Endothelial cell of umbilical vein (primary cell): ENCODE data around the gene DPP7. TPM values are rescaled to one million over a fixed set of nuclear protein-coding genes. Genes with fewer than 3 reads are reported as not detected.
A peak's percentile ranks its signal among the peaks of the same experiment; 100 is the strongest.

Experiments
- BruUV-seq: library from RNA; stranded (reverse); fragments of 400-500 nt; replicated peaks from 2 replicates; lab custom pipeline; 2021; lab: Mats Ljungman, UMichigan
- CTCF ChIA-PET: fragments of 300-600, 350-600 bp; sonication (Branson Sonifier 250); formaldehyde crosslinking; loops from one replicate; lab custom pipeline; 2021; ENCODE audit warnings: antibody characterized with exemption, inconsistent platforms; lab: Charles Lee
- POLR2A ChIA-PET: fragments of 300-600, 350-600 bp; sonication (Branson Sonifier 250); formaldehyde crosslinking; loops from one replicate; lab custom pipeline; 2021; ENCODE audit warnings: antibody characterized with exemption, inconsistent platforms; lab: Charles Lee
- DNase-seq: peaks from one replicate; pipeline ENCODE4 v3.0.0-alpha.2; 2011; ENCODE audit warnings: low read depth, low spot score
- FAIRE-seq: peaks from 2 replicates; lab custom pipeline; 2011; peaks lifted over from hg19 to GRCh38; lab: Jason Lieb, UNC
- H2AFZ ChIP-seq: 2 replicates; pipeline ENCODE4 v1.6.0; 2012; ENCODE audit warnings: low read depth, low read length, control low read depth, inconsistent platforms
- H3K27ac ChIP-seq: 2 replicates; pipeline ENCODE4 v1.5.1; 2011; ENCODE audit warnings: low read depth, mild to moderate bottlenecking, control low read depth, low read length, moderate library complexity; ENCODE audit not compliant: insufficient read depth
- H3K27me3 ChIP-seq, 2 experiments: 2 replicates each; pipeline versions ENCODE4 v1.6.0 to v1.6.1; 2011; ENCODE audit warnings: low read length in 2 of 2, mixed read lengths in 1 of 2; ENCODE audit not compliant: control insufficient read depth in 2 of 2, insufficient read depth in 2 of 2
- H3K36me3 ChIP-seq, 2 experiments: 2 replicates in 1 of 2; 3 replicates in 1 of 2; pipeline ENCODE4 v1.5.1; 2011; ENCODE audit warnings: low read length in 2 of 2, mild to moderate bottlenecking in 1 of 2, moderate library complexity in 1 of 2; ENCODE audit not compliant: control insufficient read depth in 2 of 2, insufficient read depth in 2 of 2; ENCODE audit errors: extremely low read depth in 1 of 2
- H3K4me1 ChIP-seq: 3 replicates; pipeline ENCODE4 v1.5.1; 2011; ENCODE audit warnings: mild to moderate bottlenecking, low read length; ENCODE audit not compliant: control insufficient read depth, insufficient read depth; ENCODE audit errors: extremely low read depth
- H3K4me2 ChIP-seq: 2 replicates; pipeline ENCODE4 v1.6.1; 2011; ENCODE audit warnings: low read length, control low read depth, mixed read lengths; ENCODE audit not compliant: insufficient read depth
- H3K4me3 ChIP-seq, 3 experiments: fragments of 200-600 bp in 1 of 3; sonication (generic), shearing (Covaris generic) in 1 of 3; replicated peaks in 1 of 3; 2 replicates each; pipeline ENCODE4 v1.5.1; 2011 to 2016; ENCODE audit warnings: control low read depth in 3 of 3, low read length in 3 of 3, mild to moderate bottlenecking in 2 of 3, inconsistent platforms in 1 of 3, low read depth in 1 of 3, moderate library complexity in 1 of 3; ENCODE audit not compliant: insufficient read depth in 1 of 3
- H3K79me2 ChIP-seq: 2 replicates; pipeline ENCODE4 v1.6.0; 2012; ENCODE audit warnings: low read length, inconsistent platforms; ENCODE audit not compliant: control insufficient read depth, insufficient read depth
- H3K9ac ChIP-seq: replicated peaks from 2 replicates; pipeline ENCODE3; 2011; ENCODE audit warnings: low read length, control low read depth; ENCODE audit not compliant: insufficient read depth; ENCODE audit errors: extremely low read depth
- H3K9me1 ChIP-seq: replicated peaks from 3 replicates; pipeline ENCODE4 v1.6.0; 2011; ENCODE audit warnings: mild to moderate bottlenecking, low read length; ENCODE audit not compliant: control insufficient read depth, insufficient read depth; ENCODE audit errors: extremely low read depth
- H3K9me3 ChIP-seq: replicated peaks from 2 replicates; pipeline ENCODE4 v1.5.1; 2012; ENCODE audit warnings: low read length, inconsistent platforms; ENCODE audit not compliant: control insufficient read depth, insufficient read depth
- H4K20me1 ChIP-seq: replicated peaks from 2 replicates; pipeline ENCODE3; 2011; ENCODE audit warnings: mild to moderate bottlenecking, low read length; ENCODE audit not compliant: control insufficient read depth, insufficient read depth; ENCODE audit errors: extremely low read depth
- CTCF ChIP-seq, 2 donors: IDR thresholded peaks; 1 replicate in 1 of 2; 2 replicates in 1 of 2; pipeline ENCODE4 v1.5.1; 2011; ENCODE audit warnings: low read length in 2 of 2, mild to moderate bottlenecking in 2 of 2, moderate library complexity in 2 of 2, control low read depth in 1 of 2, inconsistent platforms in 1 of 2, low read depth in 1 of 2; ENCODE audit not compliant: insufficient read depth in 1 of 2; ENCODE audit errors: extremely low read depth in 1 of 2
- EZH2 ChIP-seq: IDR thresholded peaks from 2 replicates; pipeline ENCODE4 v1.6.1; 2012; ENCODE audit warnings: borderline replicate concordance, low read depth, mild to moderate bottlenecking, moderate library complexity, low read length, inconsistent platforms; ENCODE audit not compliant: severe bottlenecking
- FOS ChIP-seq: IDR thresholded peaks from 2 replicates; pipeline ENCODE4 v1.6.1; 2011; ENCODE audit warnings: mild to moderate bottlenecking, low read length, moderate library complexity, borderline replicate concordance; ENCODE audit not compliant: insufficient read depth
- GATA2 ChIP-seq: IDR thresholded peaks from 2 replicates; pipeline ENCODE4 v1.7.0; 2011; ENCODE audit warnings: low read depth, mild to moderate bottlenecking, moderate library complexity, mixed read lengths, low read length; ENCODE audit not compliant: insufficient read length, insufficient read depth
- JUN ChIP-seq: IDR thresholded peaks from 2 replicates; pipeline ENCODE4 v1.6.1; 2011; ENCODE audit warnings: borderline replicate concordance, low read depth; ENCODE audit not compliant: insufficient read length, insufficient read depth
- MAX ChIP-seq: IDR thresholded peaks from 2 replicates; pipeline ENCODE4 v1.6.1; 2011; ENCODE audit not compliant: insufficient read depth, insufficient read length
- MYC ChIP-seq: IDR thresholded peaks from one replicate; pipeline ENCODE4 v1.6.1; 2011; ENCODE audit warnings: mild to moderate bottlenecking, low read depth, low read length
- POLR2A ChIP-seq: IDR thresholded peaks from 2 replicates; pipeline ENCODE4 v1.6.1; 2012; ENCODE audit warnings: low read depth, mild to moderate bottlenecking, control low read depth, low read length
- POLR2AphosphoS5 ChIP-seq: IDR thresholded peaks from 2 replicates; pipeline ENCODE4 v1.6.1; 2012; ENCODE audit warnings: low read depth, mild to moderate bottlenecking, control low read depth, low read length, moderate library complexity; ENCODE audit not compliant: insufficient read depth
- dilution Hi-C: fragments of 300-500 bp; cut with MboI; formaldehyde crosslinking; loops from one replicate; pipeline ENCODE4 v1.15.0; 2019; ENCODE audit warnings: low sequenced_read_pairs; ENCODE audit not compliant: extremely low pct_ligation_motif_present
- intact Hi-C: fragments of 100-400 bp; cut with micrococcal nuclease; formaldehyde crosslinking; loops from one replicate; pipeline ENCODE4 v1.10.0; 2022
- polyA plus RNA-seq, 4 experiments: library from polyadenylated mRNA; depleted of rRNA in 3 of 4; stranded (reverse) in 3 of 4; unstranded in 1 of 4; fragments of >200 nt; gene quantifications; 2 replicates each; pipeline versions ENCODE4 v1.2.1 to v1.2.3, GENCODE V29; 2011 to 2012; ENCODE audit warnings: missing spikeins in 1 of 4
- total RNA-seq: library from RNA; stranded (reverse); gene quantifications from 2 replicates; pipeline ENCODE4 v1.2.3, GENCODE V29; 2021

Gene DPP7
- total and polyA plus RNA-seq, 2 donors (not counting 3 experiments of a cell fraction or from before 2014, with no cell fraction given): 149 to 200 TPM

GRCh38 chr9:137085920-137086530, 28.5 kb downstream of the DPP7 start:
- peak overlapping the region; percentile 10 for H2AFZ ChIP-seq
- H3K4me2 ChIP-seq: peak overlapping the region; percentile 54
- H3K9me3 ChIP-seq: no peaks in the 10 kb centered on the region
- DNase-seq (peak; percentile 37), FAIRE-seq (peak; percentile 76)
- peaks cover 28% of the 10 kb centered on the region for H3K4me1 ChIP-seq
- ChIA-PET POLR2A (interaction anchor here (0.6 to 1.7 kb wide), 5 partner anchors 9 to 156 kb away, joined by 3 to 10 read pairs (median 4); partner anchors contain the start of genes SAPCD2 and TUBB4B), CTCF (interaction anchor here (0.9 to 1.8 kb wide), 7 partner anchors 8 to 151 kb away, joined by 7 to 12 read pairs (median 8); partner anchors contain the start of genes SAPCD2 and UAP1L1)
- H3K9me1 ChIP-seq: no peaks in the 10 kb centered on the region
- H3K27ac ChIP-seq: peak overlapping the region; percentile 48
- H4K20me1 ChIP-seq: no peaks in the 10 kb centered on the region
- H3K36me3 ChIP-seq: peaks cover 0 to 20% of the 10 kb centered on the region in 2 experiments
- no peaks in the 10 kb centered on the region for H3K27me3 ChIP-seq
- H3K9ac ChIP-seq: peak overlapping the region; percentile 59
- TSS peak; percentile 70 for BruUV-seq
- dilution Hi-C loops (no loop called here), intact Hi-C loops (loop anchor here (1.0 to 2.0 kb wide), 3 partner anchors 29 to 57 kb away; partner anchors contain the start of genes ABCA2, DPP7 and NPDC1)
- no peaks in the 10 kb centered on the region for H3K79me2 ChIP-seq
- H3K4me3 ChIP-seq: peak overlapping the region; percentile 2 to 62 (median 25)
- peak; percentile 56 for TF ChIP-seq POLR2A
- no peak for TF ChIP-seq EZH2
- no peak for TF ChIP-seq GATA2
- TF ChIP-seq JUN: no peak
- no peak for TF ChIP-seq MYC
- peak; percentile 19 for TF ChIP-seq MAX

DNA sequence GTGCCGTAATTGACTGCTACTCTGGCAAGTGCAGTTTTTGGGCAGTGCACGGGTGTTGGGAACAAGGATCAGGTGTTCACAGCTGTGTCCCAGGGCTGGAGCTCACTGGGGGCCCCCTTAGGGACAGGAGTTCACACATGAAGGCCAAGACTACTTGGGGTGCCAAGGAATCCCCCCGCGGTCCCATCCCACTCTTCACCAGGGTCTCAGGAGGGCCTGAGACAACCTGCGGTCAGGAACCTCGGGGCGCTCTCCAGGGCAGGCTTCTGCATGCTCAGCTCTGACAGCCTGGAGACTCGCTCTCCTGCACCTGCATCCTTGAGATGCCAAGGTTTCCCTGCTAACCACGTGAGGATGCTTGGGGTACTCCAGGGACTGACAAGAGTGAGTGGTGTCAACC, 30.0 kb downstream of the DPP7 start:
- BruUV-seq: no TSS peak
- dilution Hi-C loops: no loop called here

More for the DNA sequence above, 30.0 kb downstream of the DPP7 start:
- H3K36me3 ChIP-seq: peaks cover 0 to 27% of the 10 kb centered on the region in 2 experiments
- H3K9me1 ChIP-seq: no peaks in the 10 kb centered on the region
- H3K9ac ChIP-seq: no peak overlapping the region
- no peak overlapping the region for H3K27ac ChIP-seq
- no peak overlapping the region for H2AFZ ChIP-seq
- DNase-seq: no peak
- H3K9me3 ChIP-seq: no peaks in the 10 kb centered on the region
- ChIA-PET CTCF (interaction anchor here (2.0 to 2.8 kb wide), 2 partner anchors 21 to 35 kb away, joined by 7 to 12 read pairs; no protein-coding TSS in a partner anchor), POLR2A (no interaction called here)
- no peaks in the 10 kb centered on the region for H3K27me3 ChIP-seq
- no peak overlapping the region for H3K4me2 ChIP-seq
- intact Hi-C loops: no loop called here
- FAIRE-seq: no peak
- TF ChIP-seq JUN (no peak), POLR2A (no peak), MYC (no peak), EZH2 (no peak), POLR2AphosphoS5 (no peak), GATA2 (no peak), MAX (no peak), CTCF (IDR thresholded peaks at IDR 0.05; ENCODE audit: extremely low read depth in 1 of 2, insufficient read depth in 1 of 2, low read depth in 1 of 2, low read length in 2 of 2) (no peak), FOS (no peak)
- H3K79me2 ChIP-seq: no peaks in the 10 kb centered on the region
- H3K4me3 ChIP-seq: no peak overlapping the region
- no peaks in the 10 kb centered on the region for H4K20me1 ChIP-seq
- H3K4me1 ChIP-seq: peaks cover 28% of the 10 kb centered on the region
